K562 (cell line): ENCODE data around the gene ZSCAN25. TPM values are rescaled to one million over a fixed set of nuclear protein-coding genes. Genes with fewer than 3 reads are reported as not detected.

Experiments used
- PRDM10 ChIP-seq: fragments of 450-650 bp; IDR thresholded peaks from 2 replicates; pipeline ENCODE4 v1.6.1; 2018; ENCODE audit not compliant: partially characterized antibody
- RNF2 ChIP-seq: sonication (generic); IDR thresholded peaks from 2 replicates; pipeline ENCODE4 v1.6.1; 2016
- ZNF277 ChIP-seq: fragments of 250-450 bp; sonication (Bioruptor Pico); IDR thresholded peaks from 2 replicates; pipeline ENCODE4 v1.8.0; 2022; ENCODE audit warnings: inconsistent platforms, mild to moderate bottlenecking, moderate library complexity, borderline replicate concordance
- ZNF592 ChIP-seq: fragments of 450-650 bp; IDR thresholded peaks from 2 replicates; pipeline ENCODE4 v1.6.1; 2017; ENCODE audit warnings: antibody characterized with exemption, mild to moderate bottlenecking
- polyA plus RNA-seq, 8 experiments: library from polyadenylated mRNA; depleted of rRNA in 4 of 8; stranded (reverse) in 5 of 8; unstranded in 3 of 8; fragments of >200 nt; fragmentation: Nextera tagmentation in 2 of 8; fragmentation: Illumina TruSeq in 1 of 8; extraction: Ambion mirVana in 2 of 8; extraction: Trizol in 1 of 8; gene quantifications; 2 replicates each; pipeline versions ENCODE4 v1.2.1 to v1.2.3, GENCODE V29; 2011 to 2014; ENCODE audit warnings: inconsistent platforms in 1 of 8, missing spikeins in 1 of 8
- total RNA-seq, 7 experiments: library from RNA; depleted of rRNA in 6 of 7; stranded (reverse); fragments of >200 nt in 6 of 7; fragmentation: Illumina TruSeq in 2 of 7; extraction: Trizol in 2 of 7; gene quantifications; 2 replicates each; pipeline versions ENCODE4 v1.2.1 to v1.2.3, GENCODE V29; 2011 to 2021; ENCODE audit warnings: low replicate concordance in 1 of 7
- TF ChIP-seq, protein P1 (sequence below): fragments of 450-650 bp; IDR thresholded peaks from 2 replicates; pipeline ENCODE4 v1.6.1; 2016; ENCODE audit warnings: mild to moderate bottlenecking, moderate library complexity

The ZSCAN25 gene
- total and polyA plus RNA-seq, 9 of the 15 experiments (the other 6 are each of a cell fraction or from before 2014, with no cell fraction given), result 0.94 to 18.4 (median 12.8) TPM

DNA sequence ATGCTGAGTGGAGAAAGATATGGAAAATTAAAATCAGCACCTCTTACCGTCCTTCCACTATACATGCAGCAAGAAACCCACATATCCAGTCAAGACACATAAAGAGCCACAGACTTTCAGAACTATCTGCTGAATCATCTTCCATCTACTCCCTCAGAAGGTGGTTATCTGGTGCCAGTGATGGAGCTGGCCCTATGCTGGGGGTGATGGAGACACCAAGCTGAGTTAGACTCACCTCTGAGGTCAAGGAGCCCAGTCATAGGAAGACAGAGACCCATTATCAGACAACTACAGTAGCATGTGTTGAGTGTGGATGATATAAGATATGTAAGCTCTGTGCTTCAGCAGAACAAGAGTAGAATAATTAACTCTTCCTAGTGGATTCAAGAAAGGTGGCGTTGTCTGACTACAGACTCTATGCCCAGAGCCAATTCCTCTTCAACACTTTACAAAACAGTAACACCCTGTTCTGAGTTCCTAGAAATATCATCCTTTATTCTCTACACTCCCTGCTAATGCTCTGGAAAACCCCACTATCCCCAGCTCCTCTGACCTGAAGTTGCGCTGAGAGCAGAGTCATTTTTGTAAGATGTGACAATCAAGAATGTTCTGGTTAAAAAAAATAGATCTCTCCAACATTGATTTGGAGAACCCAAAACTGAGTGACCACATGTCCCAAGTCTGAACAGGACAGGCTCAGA lies 48.7 kb downstream of the ZSCAN25 start (continued):
- no peak for TF ChIP-seq ZNF277 (CRISPR knock-in tag)
- peak; percentile 29 for TF ChIP-seq PRDM10
- TF ChIP-seq ZNF592, result peak; percentile 77
- TF ChIP-seq, protein P1, sequence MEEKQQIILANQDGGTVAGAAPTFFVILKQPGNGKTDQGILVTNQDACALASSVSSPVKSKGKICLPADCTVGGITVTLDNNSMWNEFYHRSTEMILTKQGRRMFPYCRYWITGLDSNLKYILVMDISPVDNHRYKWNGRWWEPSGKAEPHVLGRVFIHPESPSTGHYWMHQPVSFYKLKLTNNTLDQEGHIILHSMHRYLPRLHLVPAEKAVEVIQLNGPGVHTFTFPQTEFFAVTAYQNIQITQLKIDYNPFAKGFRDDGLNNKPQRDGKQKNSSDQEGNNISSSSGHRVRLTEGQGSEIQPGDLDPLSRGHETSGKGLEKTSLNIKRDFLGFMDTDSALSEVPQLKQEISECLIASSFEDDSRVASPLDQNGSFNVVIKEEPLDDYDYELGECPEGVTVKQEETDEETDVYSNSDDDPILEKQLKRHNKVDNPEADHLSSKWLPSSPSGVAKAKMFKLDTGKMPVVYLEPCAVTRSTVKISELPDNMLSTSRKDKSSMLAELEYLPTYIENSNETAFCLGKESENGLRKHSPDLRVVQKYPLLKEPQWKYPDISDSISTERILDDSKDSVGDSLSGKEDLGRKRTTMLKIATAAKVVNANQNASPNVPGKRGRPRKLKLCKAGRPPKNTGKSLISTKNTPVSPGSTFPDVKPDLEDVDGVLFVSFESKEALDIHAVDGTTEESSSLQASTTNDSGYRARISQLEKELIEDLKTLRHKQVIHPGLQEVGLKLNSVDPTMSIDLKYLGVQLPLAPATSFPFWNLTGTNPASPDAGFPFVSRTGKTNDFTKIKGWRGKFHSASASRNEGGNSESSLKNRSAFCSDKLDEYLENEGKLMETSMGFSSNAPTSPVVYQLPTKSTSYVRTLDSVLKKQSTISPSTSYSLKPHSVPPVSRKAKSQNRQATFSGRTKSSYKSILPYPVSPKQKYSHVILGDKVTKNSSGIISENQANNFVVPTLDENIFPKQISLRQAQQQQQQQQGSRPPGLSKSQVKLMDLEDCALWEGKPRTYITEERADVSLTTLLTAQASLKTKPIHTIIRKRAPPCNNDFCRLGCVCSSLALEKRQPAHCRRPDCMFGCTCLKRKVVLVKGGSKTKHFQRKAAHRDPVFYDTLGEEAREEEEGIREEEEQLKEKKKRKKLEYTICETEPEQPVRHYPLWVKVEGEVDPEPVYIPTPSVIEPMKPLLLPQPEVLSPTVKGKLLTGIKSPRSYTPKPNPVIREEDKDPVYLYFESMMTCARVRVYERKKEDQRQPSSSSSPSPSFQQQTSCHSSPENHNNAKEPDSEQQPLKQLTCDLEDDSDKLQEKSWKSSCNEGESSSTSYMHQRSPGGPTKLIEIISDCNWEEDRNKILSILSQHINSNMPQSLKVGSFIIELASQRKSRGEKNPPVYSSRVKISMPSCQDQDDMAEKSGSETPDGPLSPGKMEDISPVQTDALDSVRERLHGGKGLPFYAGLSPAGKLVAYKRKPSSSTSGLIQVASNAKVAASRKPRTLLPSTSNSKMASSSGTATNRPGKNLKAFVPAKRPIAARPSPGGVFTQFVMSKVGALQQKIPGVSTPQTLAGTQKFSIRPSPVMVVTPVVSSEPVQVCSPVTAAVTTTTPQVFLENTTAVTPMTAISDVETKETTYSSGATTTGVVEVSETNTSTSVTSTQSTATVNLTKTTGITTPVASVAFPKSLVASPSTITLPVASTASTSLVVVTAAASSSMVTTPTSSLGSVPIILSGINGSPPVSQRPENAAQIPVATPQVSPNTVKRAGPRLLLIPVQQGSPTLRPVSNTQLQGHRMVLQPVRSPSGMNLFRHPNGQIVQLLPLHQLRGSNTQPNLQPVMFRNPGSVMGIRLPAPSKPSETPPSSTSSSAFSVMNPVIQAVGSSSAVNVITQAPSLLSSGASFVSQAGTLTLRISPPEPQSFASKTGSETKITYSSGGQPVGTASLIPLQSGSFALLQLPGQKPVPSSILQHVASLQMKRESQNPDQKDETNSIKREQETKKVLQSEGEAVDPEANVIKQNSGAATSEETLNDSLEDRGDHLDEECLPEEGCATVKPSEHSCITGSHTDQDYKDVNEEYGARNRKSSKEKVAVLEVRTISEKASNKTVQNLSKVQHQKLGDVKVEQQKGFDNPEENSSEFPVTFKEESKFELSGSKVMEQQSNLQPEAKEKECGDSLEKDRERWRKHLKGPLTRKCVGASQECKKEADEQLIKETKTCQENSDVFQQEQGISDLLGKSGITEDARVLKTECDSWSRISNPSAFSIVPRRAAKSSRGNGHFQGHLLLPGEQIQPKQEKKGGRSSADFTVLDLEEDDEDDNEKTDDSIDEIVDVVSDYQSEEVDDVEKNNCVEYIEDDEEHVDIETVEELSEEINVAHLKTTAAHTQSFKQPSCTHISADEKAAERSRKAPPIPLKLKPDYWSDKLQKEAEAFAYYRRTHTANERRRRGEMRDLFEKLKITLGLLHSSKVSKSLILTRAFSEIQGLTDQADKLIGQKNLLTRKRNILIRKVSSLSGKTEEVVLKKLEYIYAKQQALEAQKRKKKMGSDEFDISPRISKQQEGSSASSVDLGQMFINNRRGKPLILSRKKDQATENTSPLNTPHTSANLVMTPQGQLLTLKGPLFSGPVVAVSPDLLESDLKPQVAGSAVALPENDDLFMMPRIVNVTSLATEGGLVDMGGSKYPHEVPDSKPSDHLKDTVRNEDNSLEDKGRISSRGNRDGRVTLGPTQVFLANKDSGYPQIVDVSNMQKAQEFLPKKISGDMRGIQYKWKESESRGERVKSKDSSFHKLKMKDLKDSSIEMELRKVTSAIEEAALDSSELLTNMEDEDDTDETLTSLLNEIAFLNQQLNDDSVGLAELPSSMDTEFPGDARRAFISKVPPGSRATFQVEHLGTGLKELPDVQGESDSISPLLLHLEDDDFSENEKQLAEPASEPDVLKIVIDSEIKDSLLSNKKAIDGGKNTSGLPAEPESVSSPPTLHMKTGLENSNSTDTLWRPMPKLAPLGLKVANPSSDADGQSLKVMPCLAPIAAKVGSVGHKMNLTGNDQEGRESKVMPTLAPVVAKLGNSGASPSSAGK, result peak; percentile 47; the same call in 1 of the 2 replicates
- TF ChIP-seq RNF2, result peak; percentile 90; the same call in 1 of the 2 replicates
